GM12878 (cell line): ENCODE data around the gene TC2N. TPM values are rescaled to one million over a fixed set of nuclear protein-coding genes. Genes with fewer than 3 reads are reported as not detected.
"Not testable (repeated sequence)": the region's sequence is repeated elsewhere in the genome, so short reads cannot be mapped to it uniquely, and the experiment has no call there.

Source experiments
- ATAC-seq: fragments of 200-7000 bp; cut with Tn5 transposase; 3 replicates; pipeline ENCODE4 v1.9.1; 2020; ENCODE audit warnings: mild to moderate bottlenecking, moderate library complexity
- BruUV-seq: library from RNA; stranded (reverse); fragments of 400-500 nt; replicated peaks from 2 replicates; lab custom pipeline; 2021; lab: Mats Ljungman, UMichigan
- CTCF ChIA-PET: fragments of 300-600 bp; sonication (Branson Sonifier 250); formaldehyde crosslinking; extraction: SDS; loops from one replicate; lab custom pipeline; 2021; ENCODE audit warnings: inconsistent platforms; lab: Yijun Ruan, JAX
- POLR2A ChIA-PET: fragments of 350-600 bp; formaldehyde crosslinking; extraction: SDS; loops from one replicate; lab custom pipeline; 2021; ENCODE audit warnings: inconsistent platforms; lab: Charles Lee
- RAD21 ChIA-PET: fragments of 300-600 bp; sonication (Branson Sonifier 250); formaldehyde crosslinking; loops from one replicate; lab custom pipeline; 2023; ENCODE audit warnings: antibody characterized with exemption; ENCODE audit not compliant: unreplicated experiment; lab: Charles Lee
- SMC1A ChIA-PET: fragments of 300-600 bp; sonication (Branson Sonifier 250); formaldehyde crosslinking; loops from one replicate; lab custom pipeline; 2023; ENCODE audit not compliant: unreplicated experiment, uncharacterized antibody; lab: Charles Lee
- DNase-seq: peaks from one replicate; pipeline ENCODE4 v3.0.0-alpha.2; 2011; ENCODE audit warnings: low read depth, low spot score
- FAIRE-seq: peaks from 3 replicates; lab custom pipeline; 2011; peaks lifted over from hg19 to GRCh38; lab: Jason Lieb, UNC
- H2AFZ ChIP-seq: 2 replicates; pipeline ENCODE4 v1.6.0; 2011; ENCODE audit warnings: low read depth, low read length, control low read depth; ENCODE audit not compliant: control insufficient read depth
- H3K27ac ChIP-seq: 2 replicates; pipeline ENCODE4 v1.5.1; 2011; ENCODE audit warnings: control low read depth; ENCODE audit not compliant: control insufficient read depth, insufficient read depth
- H3K27me3 ChIP-seq, 2 experiments: replicated peaks in 1 of 2; 2 replicates each; pipeline versions ENCODE4 v1.6.0 to v1.6.1; 2011; ENCODE audit warnings: low read length in 1 of 2; ENCODE audit not compliant: control insufficient read depth in 2 of 2, insufficient read depth in 2 of 2
- H3K36me3 ChIP-seq, 2 experiments: 2 replicates each; pipeline ENCODE4 v1.5.1; 2011; ENCODE audit warnings: low read length in 1 of 2; ENCODE audit not compliant: control insufficient read depth in 2 of 2, insufficient read depth in 2 of 2
- H3K4me1 ChIP-seq: 2 replicates; pipeline ENCODE4 v1.6.1; 2011; ENCODE audit warnings: mild to moderate bottlenecking, low read length, moderate library complexity, mixed read lengths; ENCODE audit not compliant: control insufficient read depth, insufficient read depth
- H3K4me2 ChIP-seq: 2 replicates; pipeline ENCODE4 v1.6.0; 2011; ENCODE audit warnings: control low read depth; ENCODE audit not compliant: control insufficient read depth, insufficient read depth
- H3K4me3 ChIP-seq: fragments of 200-600 bp; sonication (generic); 2 replicates; pipeline ENCODE4 v1.5.1; 2016
- H3K79me2 ChIP-seq: 2 replicates; pipeline ENCODE4 v1.6.0; 2011; ENCODE audit warnings: low read length; ENCODE audit not compliant: control insufficient read depth, insufficient read depth
- H3K9ac ChIP-seq: 2 replicates; pipeline ENCODE4 v1.8.0; 2011; ENCODE audit warnings: low read length, control low read depth, mixed read lengths; ENCODE audit not compliant: control insufficient read depth, insufficient read depth
- H3K9me3 ChIP-seq: replicated peaks from 3 replicates; pipeline ENCODE4 v1.5.1; 2011; ENCODE audit warnings: mild to moderate bottlenecking, low read length; ENCODE audit not compliant: control insufficient read depth, insufficient read depth
- H4K20me1 ChIP-seq: 2 replicates; pipeline ENCODE4 v1.6.0; 2011; ENCODE audit not compliant: control insufficient read depth, insufficient read depth
- E4F1 ChIP-seq: fragments of 450-650 bp; IDR thresholded peaks from 2 replicates; pipeline ENCODE4 v1.6.1; 2018; ENCODE audit warnings: borderline replicate concordance, mild to moderate bottlenecking; ENCODE audit not compliant: partially characterized antibody
- NFYB ChIP-seq: IDR thresholded peaks from 2 replicates; pipeline ENCODE4 v1.6.1; 2011; ENCODE audit warnings: low read depth, mild to moderate bottlenecking, low read length, improper control_type of control experiment, moderate library complexity; ENCODE audit not compliant: insufficient read depth
- NR2C2 ChIP-seq: IDR thresholded peaks from 2 replicates; pipeline ENCODE4 v1.6.1; 2011; ENCODE audit warnings: borderline replicate concordance, low read depth; ENCODE audit not compliant: control insufficient read depth, insufficient read length
- POLR2AphosphoS2 ChIP-seq: IDR thresholded peaks from 2 replicates; pipeline ENCODE4 v1.6.1; 2011; ENCODE audit warnings: low read depth, mild to moderate bottlenecking, low read length, improper control_type of control experiment, moderate library complexity
- ZZZ3 ChIP-seq: IDR thresholded peaks from 2 replicates; pipeline ENCODE4 v1.6.1; 2011; ENCODE audit warnings: low read depth; ENCODE audit not compliant: control insufficient read depth, insufficient read length
- WGBS: methylation state at CpG from one replicate; pipeline ENCODE4 v1.1.6; 2016; ENCODE audit warnings: low lambda C conversion rate; ENCODE audit not compliant: insufficient replicate concordance, insufficient coverage; ENCODE audit errors: missing lambda C conversion rate; 5-methylcytosine and 5-hydroxymethylcytosine counted together
- in situ Hi-C: fragments of 300-500 bp; cut with MboI; formaldehyde crosslinking; loops from 9 replicates; pipeline ENCODE4 v1.14.3; 2018; ENCODE audit warnings: mixed read lengths
- intact Hi-C: fragments of 100-400 bp; cut with micrococcal nuclease; formaldehyde crosslinking; loops from one replicate; pipeline ENCODE4 v1.14.2; 2022; ENCODE audit not compliant: unreplicated experiment
- polyA plus RNA-seq, 11 experiments: library from polyadenylated mRNA; depleted of rRNA in 4 of 11; unstranded in 6 of 11; stranded (reverse) in 5 of 11; fragments of >200 nt; fragmentation: Nextera tagmentation in 4 of 11; fragmentation: Illumina TruSeq in 1 of 11; extraction: Ambion mirVana in 4 of 11; extraction: Trizol in 1 of 11; gene quantifications; 1 replicate in 1 of 11; 2 replicates in 10 of 11; pipeline versions ENCODE4 v1.2.1 to v1.2.3, GENCODE V29; 2011 to 2016; ENCODE audit warnings: inconsistent platforms in 2 of 11, missing spikeins in 2 of 11, low read depth in 1 of 11
- total RNA-seq, 4 experiments: library from RNA; depleted of rRNA in 3 of 4; stranded (reverse); fragments of >200 nt in 3 of 4; fragmentation: Illumina TruSeq in 1 of 4; extraction: Trizol in 1 of 4; gene quantifications; 2 replicates each; pipeline versions ENCODE4 v1.2.1 to v1.2.3, GENCODE V29; 2013 to 2021

The TC2N gene
- total and polyA plus RNA-seq, 10 of the 15 experiments (the other 5 are each of a cell fraction or from before 2014, with no cell fraction given), result 0.15 to 1.6 (median 0.35) TPM

- CTCF ChIA-PET, result no interaction called here
Measured at GRCh38 chr14:91806716-91807115, 60.6 kb downstream of the TC2N start.

GRCh38 chr14:91806094-91806493, 61.2 kb downstream of the TC2N start:
- in situ Hi-C loops, H3K9ac ChIP-seq, H4K20me1 ChIP-seq, H3K4me1 ChIP-seq, POLR2A ChIA-PET, BruUV-seq, FAIRE-seq, H2AFZ ChIP-seq, DNase-seq, H3K4me2 ChIP-seq, H3K79me2 ChIP-seq, RAD21 ChIA-PET, ATAC-seq, H3K27ac ChIP-seq, CTCF ChIA-PET, H3K36me3 ChIP-seq, H3K4me3 ChIP-seq, intact Hi-C loops, H3K27me3 ChIP-seq, SMC1A ChIA-PET: not testable (repeated sequence)
- peaks cover 18% of the 10 kb centered on the region for H3K9me3 ChIP-seq
- WGBS, result 0% methylated on average over 1 of the region's 1 CpG

More at GRCh38 chr14:91806716-91807115, 60.6 kb downstream of the TC2N start:
- DNase-seq (no peak), FAIRE-seq (no peak), ATAC-seq (no peak)
- POLR2A ChIA-PET, result interaction anchor here (0.7 kb wide), 1 partner anchor 767 kb away, joined by 3 read pairs; no protein-coding TSS in a partner anchor
- H2AFZ ChIP-seq, result no peak overlapping the region
- no peaks in the 10 kb centered on the region for H4K20me1 ChIP-seq
- H3K27ac ChIP-seq, result no peak overlapping the region
- no TSS peak for BruUV-seq
- SMC1A ChIA-PET, result no interaction called here
- intact Hi-C loops, result no loop called here
- no peaks in the 10 kb centered on the region for H3K36me3 ChIP-seq
- peaks cover 18% of the 10 kb centered on the region for H3K9me3 ChIP-seq
- no peak overlapping the region for H3K4me3 ChIP-seq
- no peaks in the 10 kb centered on the region for H3K79me2 ChIP-seq
- RAD21 ChIA-PET, result no interaction called here
- in situ Hi-C loops, result no loop called here
- no peak overlapping the region for H3K4me2 ChIP-seq
- H3K4me1 ChIP-seq, result no peaks in the 10 kb centered on the region
- TF ChIP-seq E4F1 (no peak), ZZZ3 (no peak), NR2C2 (no peak), POLR2AphosphoS2 (no peak), NFYB (no peak)
- no peak overlapping the region for H3K9ac ChIP-seq
- no peaks in the 10 kb centered on the region for H3K27me3 ChIP-seq
